ENCODE measurements around the gene EIF5B.

Gene EIF5B

DNA sequence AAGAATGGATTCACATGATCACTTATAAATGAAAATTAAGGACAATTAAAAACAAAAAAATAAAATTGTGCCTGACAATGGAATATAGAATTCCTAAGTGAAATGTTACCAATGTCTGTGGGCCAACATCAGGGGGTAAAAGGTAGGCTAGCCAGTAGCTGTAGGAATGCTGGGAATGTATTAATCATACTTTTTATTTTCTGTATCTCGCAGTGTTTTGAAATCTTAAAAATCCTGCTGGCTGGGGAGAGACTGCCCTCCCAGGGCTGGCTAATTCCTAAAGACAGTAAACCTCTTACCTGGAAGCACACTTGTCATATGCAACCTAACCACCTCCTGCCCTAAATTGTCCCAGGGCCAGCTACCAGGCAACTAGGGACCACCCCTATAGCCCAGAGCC is 82.8 kb downstream of the EIF5B start:
- CTCF ChIA-PET = interaction anchor here (1.1 to 1.4 kb wide), 2 partner anchors 8 to 25 kb away, joined by 3 read pairs; no protein-coding TSS in a partner anchor
- DNase-seq (ENCODE audit: extremely low spot score) = no peak
- TF ChIP-seq, protein P1, sequence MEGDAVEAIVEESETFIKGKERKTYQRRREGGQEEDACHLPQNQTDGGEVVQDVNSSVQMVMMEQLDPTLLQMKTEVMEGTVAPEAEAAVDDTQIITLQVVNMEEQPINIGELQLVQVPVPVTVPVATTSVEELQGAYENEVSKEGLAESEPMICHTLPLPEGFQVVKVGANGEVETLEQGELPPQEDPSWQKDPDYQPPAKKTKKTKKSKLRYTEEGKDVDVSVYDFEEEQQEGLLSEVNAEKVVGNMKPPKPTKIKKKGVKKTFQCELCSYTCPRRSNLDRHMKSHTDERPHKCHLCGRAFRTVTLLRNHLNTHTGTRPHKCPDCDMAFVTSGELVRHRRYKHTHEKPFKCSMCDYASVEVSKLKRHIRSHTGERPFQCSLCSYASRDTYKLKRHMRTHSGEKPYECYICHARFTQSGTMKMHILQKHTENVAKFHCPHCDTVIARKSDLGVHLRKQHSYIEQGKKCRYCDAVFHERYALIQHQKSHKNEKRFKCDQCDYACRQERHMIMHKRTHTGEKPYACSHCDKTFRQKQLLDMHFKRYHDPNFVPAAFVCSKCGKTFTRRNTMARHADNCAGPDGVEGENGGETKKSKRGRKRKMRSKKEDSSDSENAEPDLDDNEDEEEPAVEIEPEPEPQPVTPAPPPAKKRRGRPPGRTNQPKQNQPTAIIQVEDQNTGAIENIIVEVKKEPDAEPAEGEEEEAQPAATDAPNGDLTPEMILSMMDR (IDR thresholded peaks at IDR 0.05; ENCODE audit: control extremely low read depth, extremely low read depth, low read depth, missing control alignments) = no peak
- POLR2A ChIA-PET = no interaction called here

DNA sequence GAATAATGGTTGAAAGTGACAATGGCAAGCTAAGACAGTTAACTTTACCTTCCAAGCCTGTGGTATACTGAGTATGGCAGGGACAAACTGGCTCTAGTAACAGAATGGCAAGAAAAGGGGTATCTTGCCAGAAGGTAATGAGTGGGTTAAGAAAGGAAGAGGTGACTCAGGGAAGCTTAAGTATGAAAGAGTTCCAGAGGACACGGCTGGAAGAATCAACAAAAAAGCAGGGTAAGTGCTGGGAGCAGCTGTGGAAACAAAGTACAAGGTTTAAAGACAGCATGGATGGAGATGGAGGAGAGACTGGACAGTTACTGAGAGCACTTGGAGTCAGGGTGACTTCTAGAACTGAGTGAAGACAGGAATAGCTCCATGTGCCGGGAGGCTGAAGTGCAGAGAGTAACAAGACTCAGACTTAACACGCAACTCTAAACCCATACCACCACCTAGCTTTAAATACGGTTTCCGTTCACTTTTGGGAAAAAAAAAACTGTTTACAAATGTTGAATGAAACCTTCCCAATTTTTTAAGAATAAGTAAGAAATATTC is 83.6 kb downstream of the EIF5B start:
- CTCF ChIA-PET = interaction anchor here (0.7 to 1.4 kb wide), 4 partner anchors 9 to 56 kb away, joined by 3 to 4 read pairs (median 3); no protein-coding TSS in a partner anchor

DNA sequence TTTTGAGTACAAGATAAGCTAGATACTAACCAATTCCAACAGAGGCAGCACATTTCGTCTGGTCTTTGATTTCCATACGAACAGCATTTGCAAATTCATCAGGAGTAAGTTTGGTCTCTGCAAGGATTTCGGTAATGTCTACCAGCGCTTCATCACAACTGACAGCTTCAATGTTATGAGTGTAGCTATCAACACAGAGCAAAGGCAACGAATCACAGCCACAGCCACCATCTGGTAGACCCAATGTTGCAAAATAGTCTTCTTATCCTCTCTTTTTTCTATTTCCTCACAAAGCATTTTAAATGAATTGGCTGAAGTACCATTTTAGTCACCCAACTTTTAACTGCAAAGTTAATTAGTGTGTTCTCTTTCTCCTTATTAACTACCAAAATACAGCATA is 84.3 kb downstream of the EIF5B start:
- CTCF ChIA-PET = interaction anchor here (0.7 to 1.4 kb wide), 4 partner anchors 9 to 56 kb away, joined by 3 to 4 read pairs (median 3); no protein-coding TSS in a partner anchor
- POLR2A ChIA-PET = no interaction called here
- no peak for DNase-seq (ENCODE audit: extremely low spot score)
- TF ChIP-seq, protein P1 (IDR thresholded peaks at IDR 0.05; ENCODE audit: control extremely low read depth, extremely low read depth, low read depth, missing control alignments) = no peak

More for the DNA sequence above, 83.6 kb downstream of the EIF5B start:
- no peak for DNase-seq (ENCODE audit: extremely low spot score)
- POLR2A ChIA-PET = no interaction called here
- TF ChIP-seq, protein P1 (IDR thresholded peaks at IDR 0.05; ENCODE audit: control extremely low read depth, extremely low read depth, low read depth, missing control alignments) = no peak

DNA sequence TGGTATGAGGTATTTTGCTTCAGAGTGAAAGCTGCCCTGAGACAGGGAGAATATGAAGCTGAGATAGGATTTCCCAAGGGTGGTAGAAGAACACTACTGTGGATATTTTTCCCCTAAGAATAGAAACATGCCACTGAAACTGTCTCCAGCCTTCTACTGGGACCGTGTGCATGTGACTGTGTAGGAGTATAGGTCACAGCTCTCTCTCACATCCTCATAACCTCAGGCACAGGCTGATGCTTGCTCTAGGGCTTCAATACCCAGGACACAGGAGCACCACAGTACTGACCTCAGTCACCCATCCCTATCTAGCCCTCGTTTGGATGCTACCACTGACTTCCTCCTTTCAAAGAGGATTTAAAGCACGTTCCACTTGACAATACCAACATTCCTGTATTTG is 85.4 kb downstream of the EIF5B start:
- TF ChIP-seq, protein P1 (IDR thresholded peaks at IDR 0.05; ENCODE audit: control extremely low read depth, extremely low read depth, low read depth, missing control alignments) = no peak
- peak; percentile 14 for DNase-seq (ENCODE audit: extremely low spot score)
- CTCF ChIA-PET = interaction anchor here (1.6 kb wide), 1 partner anchor 15 kb away, joined by 4 read pairs; no protein-coding TSS in a partner anchor
- POLR2A ChIA-PET = no interaction called here

DNA sequence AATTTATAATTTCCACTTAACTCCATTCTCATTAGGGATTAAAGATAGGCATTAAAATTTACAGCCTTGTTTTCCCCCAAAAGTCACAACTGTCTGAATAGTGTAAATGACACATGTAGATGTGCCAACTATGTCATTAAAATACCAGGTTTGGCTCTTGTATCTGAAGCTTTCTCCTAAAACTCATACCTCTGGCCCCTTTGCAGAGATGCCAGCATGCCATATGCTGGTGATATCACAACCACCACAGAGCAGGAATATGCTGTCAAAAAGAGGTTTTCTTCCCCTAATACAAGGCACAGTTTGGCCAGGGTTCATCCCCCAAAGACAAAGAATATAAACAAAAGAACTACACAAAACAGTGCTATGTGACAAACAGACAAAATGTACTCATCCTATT is 87.2 kb downstream of the EIF5B start:
- ChIA-PET POLR2A (no interaction called here), CTCF (no interaction called here)
- DNase-seq (ENCODE audit: extremely low spot score) = no peak
- TF ChIP-seq, protein P1 (IDR thresholded peaks at IDR 0.05; ENCODE audit: control extremely low read depth, extremely low read depth, low read depth, missing control alignments) = no peak

DNA sequence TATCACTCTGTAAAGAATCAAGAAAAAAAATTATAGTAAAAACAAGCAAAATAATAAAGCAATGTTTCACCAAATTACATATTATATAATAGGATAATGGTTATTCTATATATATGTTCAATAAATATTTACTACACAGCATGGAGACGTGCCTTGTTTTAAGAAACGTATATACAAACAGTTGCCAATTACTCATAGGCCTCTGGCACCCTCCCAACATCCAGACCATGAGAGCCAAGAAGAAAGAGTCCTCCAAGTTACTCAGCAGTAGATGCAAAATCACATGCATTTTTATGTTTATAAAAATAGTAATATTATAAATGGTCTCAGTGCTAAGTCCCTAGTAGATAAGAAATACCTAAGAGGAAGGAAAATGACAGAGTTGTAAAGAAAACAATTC is 87.8 kb downstream of the EIF5B start:
- no peak for DNase-seq (ENCODE audit: extremely low spot score)
- ChIA-PET CTCF (no interaction called here), POLR2A (no interaction called here)
- TF ChIP-seq, protein P1 (IDR thresholded peaks at IDR 0.05; ENCODE audit: control extremely low read depth, extremely low read depth, low read depth, missing control alignments) = no peak

Data from GM10248 (cell line).